Fibroblast of lung (primary cell): ENCODE results near the gene ANKRD24.

ENCODE experiments used
- EZH2 ChIP-seq: IDR thresholded peaks from 2 replicates; pipeline ENCODE4 v1.5.1; 2012; ENCODE audit warnings: low read length, control low read depth, mild to moderate bottlenecking; ENCODE audit errors: missing control alignments
- TF ChIP-seq, protein P1 (sequence below), 2 donors: IDR thresholded peaks in 1 of 2; conservative IDR thresholded peaks in 1 of 2; 1 replicate in 1 of 2; 2 replicates in 1 of 2; pipeline ENCODE4 v1.5.1; 2011 to 2012; ENCODE audit warnings: low read length in 2 of 2, control low read depth in 1 of 2, inconsistent platforms in 1 of 2, low read depth in 1 of 2, mild to moderate bottlenecking in 1 of 2

DNA sequence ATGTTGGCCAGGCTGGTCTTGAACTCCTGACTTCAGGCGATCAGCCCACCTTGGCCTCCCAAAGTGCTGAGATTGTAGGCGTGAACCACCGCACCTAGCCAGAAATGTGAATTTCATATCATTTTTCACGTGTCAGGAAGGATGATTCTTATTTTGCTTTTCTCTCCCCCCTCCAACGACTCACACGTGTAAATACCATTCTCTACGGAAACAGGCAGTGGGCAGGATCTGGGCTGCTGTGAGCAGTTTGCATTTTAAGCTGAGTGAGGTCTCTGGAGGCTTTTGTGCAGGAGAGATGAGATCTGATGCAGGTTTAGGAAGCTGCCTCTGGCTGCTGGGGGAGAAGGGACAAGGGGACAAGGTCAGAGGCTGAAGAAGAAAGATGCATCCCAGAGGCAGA lies 11.9 kb downstream of the ANKRD24 start:
- TF ChIP-seq, protein P1, sequence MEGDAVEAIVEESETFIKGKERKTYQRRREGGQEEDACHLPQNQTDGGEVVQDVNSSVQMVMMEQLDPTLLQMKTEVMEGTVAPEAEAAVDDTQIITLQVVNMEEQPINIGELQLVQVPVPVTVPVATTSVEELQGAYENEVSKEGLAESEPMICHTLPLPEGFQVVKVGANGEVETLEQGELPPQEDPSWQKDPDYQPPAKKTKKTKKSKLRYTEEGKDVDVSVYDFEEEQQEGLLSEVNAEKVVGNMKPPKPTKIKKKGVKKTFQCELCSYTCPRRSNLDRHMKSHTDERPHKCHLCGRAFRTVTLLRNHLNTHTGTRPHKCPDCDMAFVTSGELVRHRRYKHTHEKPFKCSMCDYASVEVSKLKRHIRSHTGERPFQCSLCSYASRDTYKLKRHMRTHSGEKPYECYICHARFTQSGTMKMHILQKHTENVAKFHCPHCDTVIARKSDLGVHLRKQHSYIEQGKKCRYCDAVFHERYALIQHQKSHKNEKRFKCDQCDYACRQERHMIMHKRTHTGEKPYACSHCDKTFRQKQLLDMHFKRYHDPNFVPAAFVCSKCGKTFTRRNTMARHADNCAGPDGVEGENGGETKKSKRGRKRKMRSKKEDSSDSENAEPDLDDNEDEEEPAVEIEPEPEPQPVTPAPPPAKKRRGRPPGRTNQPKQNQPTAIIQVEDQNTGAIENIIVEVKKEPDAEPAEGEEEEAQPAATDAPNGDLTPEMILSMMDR (conservative IDR thresholded peaks at IDR 0.05 in 1 of 2, IDR thresholded peaks at IDR 0.05 in 1 of 2; ENCODE audit: low read depth in 1 of 2, low read length in 2 of 2), result no peak
- no peak for TF ChIP-seq EZH2
